A549 (cell line): ENCODE data around the gene ITPKB. TPM values are rescaled to one million over a fixed set of nuclear protein-coding genes. Genes with fewer than 3 reads are reported as not detected.

Experiments
- ATAC-seq, 2 experiments: fragments of 200-7000 bp in 1 of 2; fragments of >200 bp in 1 of 2; cut with Nextera tagmentation in 1 of 2; cut with Tn5 transposase in 1 of 2; 3 replicates each; pipeline versions ENCODE4 v1.8.0 to v1.9.1; 2018 to 2020; ENCODE audit warnings: mild to moderate bottlenecking in 1 of 2, moderate library complexity in 1 of 2
- CTCF ChIA-PET: fragments of 300-600 bp; sonication (Branson Sonifier 250); formaldehyde crosslinking; extraction: SDS; loops from one replicate; lab custom pipeline; 2021; ENCODE audit warnings: antibody characterized with exemption, inconsistent platforms; lab: Yijun Ruan, JAX
- POLR2A ChIA-PET: fragments of 350-600 bp; formaldehyde crosslinking; extraction: SDS; loops from one replicate; lab custom pipeline; 2021; ENCODE audit warnings: antibody characterized with exemption, inconsistent platforms; lab: Yijun Ruan, JAX
- DNase-seq, 2 experiments: peaks; one replicate each; pipeline versions ENCODE4 v3.0.0 to v3.0.0-alpha.2; 2011 to 2016; ENCODE audit warnings: low read depth in 1 of 2, low spot score in 1 of 2
- FAIRE-seq: peaks from 2 replicates; lab custom pipeline; 2011; peaks lifted over from hg19 to GRCh38; lab: Jason Lieb, UNC
- H3K27ac ChIP-seq, 2 experiments: fragments of >200 bp; sonication (Bioruptor Twin); formaldehyde crosslinking; 3 replicates each; pipeline ENCODE4 v1.5.1; 2016 to 2017
- H3K4me1 ChIP-seq: fragments of >200 bp; sonication (Bioruptor Twin); formaldehyde crosslinking; 3 replicates; pipeline ENCODE4 v1.6.1; 2016
- H3K4me2 ChIP-seq: fragments of >200 bp; sonication (Bioruptor Twin); formaldehyde crosslinking; 3 replicates; pipeline ENCODE4 v1.6.1; 2016
- H3K4me3 ChIP-seq: fragments of >200 bp; sonication (Bioruptor Twin); formaldehyde crosslinking; 3 replicates; pipeline ENCODE4 v1.5.1; 2016
- H3K9me3 ChIP-seq: fragments of >200 bp; sonication (Bioruptor Twin); formaldehyde crosslinking; 3 replicates; pipeline ENCODE4 v1.6.1; 2016
- CEBPB ChIP-seq, 2 experiments: fragments of >200 bp in 1 of 2; sonication (Bioruptor Twin) in 1 of 2; formaldehyde crosslinking in 1 of 2; IDR thresholded peaks; 2 replicates each; pipeline ENCODE4 v1.6.1; 2012 to 2016
- CHD2 ChIP-seq: fragments of 150-350 bp; IDR thresholded peaks from 2 replicates; pipeline ENCODE4 v1.6.1; 2014; ENCODE audit warnings: low read length; ENCODE audit not compliant: partially characterized antibody
- EHF ChIP-seq: fragments of 250-450 bp; sonication (Bioruptor Pico); IDR thresholded peaks from 2 replicates; pipeline ENCODE4 v1.5.0; 2020; ENCODE audit warnings: mild to moderate bottlenecking
- EHMT2 ChIP-seq: fragments of 200-600 bp; sonication (generic); IDR thresholded peaks from 2 replicates; pipeline ENCODE4 v1.6.1; 2016; ENCODE audit warnings: antibody characterized with exemption, low read depth, mild to moderate bottlenecking, moderate library complexity
- EP300 ChIP-seq, 2 experiments: fragments of >200 bp; sonication (Bioruptor Twin); formaldehyde crosslinking; IDR thresholded peaks; 2 replicates in 1 of 2; 3 replicates in 1 of 2; pipeline ENCODE4 v1.6.1; 2016 to 2017
- FOSB ChIP-seq: fragments of 250-450 bp; sonication (Bioruptor Pico); IDR thresholded peaks from 2 replicates; pipeline ENCODE4 v1.5.0; 2020; ENCODE audit warnings: mild to moderate bottlenecking, moderate library complexity
- FOSL2 ChIP-seq, 2 experiments: fragments of 450-650 bp in 1 of 2; fragments of >200 bp in 1 of 2; sonication (Bioruptor Twin) in 1 of 2; formaldehyde crosslinking; IDR thresholded peaks; 2 replicates each; pipeline versions ENCODE4 v1.5.0 to v1.6.1; 2016 to 2020; ENCODE audit warnings: mild to moderate bottlenecking in 1 of 2, moderate library complexity in 1 of 2
- HDAC2 ChIP-seq: fragments of 200-600 bp; sonication (generic); IDR thresholded peaks from 2 replicates; pipeline ENCODE4 v1.6.1; 2016
- HOXA7 ChIP-seq: fragments of 250-450 bp; sonication (Bioruptor Pico); IDR thresholded peaks from 2 replicates; pipeline ENCODE4 v1.5.0; 2020; ENCODE audit warnings: mild to moderate bottlenecking, moderate library complexity
- HOXB13 ChIP-seq: fragments of 250-450 bp; sonication (Bioruptor Pico); IDR thresholded peaks from 2 replicates; pipeline ENCODE4 v1.5.0; 2020; ENCODE audit warnings: low read depth, mild to moderate bottlenecking, moderate library complexity
- HOXB5 ChIP-seq: fragments of 250-450 bp; sonication (Bioruptor Pico); IDR thresholded peaks from 2 replicates; pipeline ENCODE4 v1.5.0; 2020; ENCODE audit warnings: mild to moderate bottlenecking, moderate library complexity
- KDM5A ChIP-seq: fragments of 200-600 bp; sonication (generic); IDR thresholded peaks from 2 replicates; pipeline ENCODE4 v1.6.1; 2016; ENCODE audit warnings: antibody characterized with exemption, mild to moderate bottlenecking
- MYC ChIP-seq: IDR thresholded peaks from 2 replicates; pipeline ENCODE4 v1.6.1; 2012; ENCODE audit warnings: mild to moderate bottlenecking, inconsistent platforms, low read length, improper control_type of control experiment, borderline replicate concordance
- PHF8 ChIP-seq: fragments of 200-600 bp; sonication (generic); IDR thresholded peaks from 2 replicates; pipeline ENCODE4 v1.6.1; 2016; ENCODE audit warnings: low read depth, mild to moderate bottlenecking, antibody characterized with exemption, moderate library complexity, borderline replicate concordance
- RARB ChIP-seq: fragments of 250-450 bp; sonication (Bioruptor Pico); IDR thresholded peaks from 2 replicates; pipeline ENCODE4 v1.8.0; 2021; ENCODE audit warnings: mild to moderate bottlenecking, moderate library complexity
- RNF2 ChIP-seq: fragments of 200-600 bp; sonication (generic); IDR thresholded peaks from 2 replicates; pipeline ENCODE4 v1.6.1; 2016; ENCODE audit warnings: low read depth, mild to moderate bottlenecking, antibody characterized with exemption, moderate library complexity, borderline replicate concordance
- SMC3 ChIP-seq: fragments of >200 bp; sonication (Bioruptor Twin); formaldehyde crosslinking; IDR thresholded peaks from 3 replicates; pipeline ENCODE4 v1.6.1; 2018; ENCODE audit warnings: inconsistent platforms
- ZNF302 ChIP-seq: fragments of 250-450 bp; sonication (Bioruptor Pico); IDR thresholded peaks from 2 replicates; pipeline ENCODE4 v1.9.0; 2021; ENCODE audit warnings: inconsistent platforms, mild to moderate bottlenecking, moderate library complexity
- WGBS: methylation state at CpG from one replicate; pipeline ENCODE4 v1.1.6; 2017; ENCODE audit errors: missing lambda C conversion rate; 5-methylcytosine and 5-hydroxymethylcytosine counted together
- polyA plus RNA-seq, 4 experiments: library from polyadenylated mRNA; depleted of rRNA in 3 of 4; stranded (reverse); fragments of >200 nt; fragmentation: RNase III in 1 of 4; extraction: RNeasy Plus Mini Kit Qiagen cat#74134 plus additional on column Dnase treatment in 1 of 4; gene quantifications; 2 replicates in 3 of 4; 3 replicates in 1 of 4; pipeline ENCODE4 v1.2.3, GENCODE V29; 2011 to 2017
- TF ChIP-seq, protein P1 (sequence below): fragments of 150-350 bp; IDR thresholded peaks from 2 replicates; pipeline ENCODE4 v1.6.1; 2014; ENCODE audit warnings: low read depth, mild to moderate bottlenecking, low read length
- TF ChIP-seq, protein P2 (sequence below): IDR thresholded peaks from 2 replicates; pipeline ENCODE4 v1.6.1; 2012
- TF ChIP-seq, protein P3 (sequence below): IDR thresholded peaks from 2 replicates; pipeline ENCODE4 v1.6.1; 2012
- TF ChIP-seq, protein P4 (sequence below): fragments of 200-600 bp; sonication (generic); IDR thresholded peaks from 2 replicates; pipeline ENCODE4 v1.6.1; 2016; ENCODE audit warnings: antibody characterized with exemption, mild to moderate bottlenecking, moderate library complexity
- TF ChIP-seq, protein P5 (sequence below): fragments of >200 bp; sonication (Bioruptor Twin); formaldehyde crosslinking; IDR thresholded peaks from 3 replicates; pipeline ENCODE4 v1.6.1; 2016
- TF ChIP-seq, protein P6 (sequence below): fragments of 250-450 bp; sonication (Bioruptor Pico); IDR thresholded peaks from 2 replicates; pipeline ENCODE4 v1.5.0; 2020; ENCODE audit warnings: low read depth, mild to moderate bottlenecking, moderate library complexity

The ITPKB gene
- polyA plus RNA-seq, 2 of the 4 experiments (the other 2 are of a cell fraction), result 1.7 to 2.8 TPM

DNA sequence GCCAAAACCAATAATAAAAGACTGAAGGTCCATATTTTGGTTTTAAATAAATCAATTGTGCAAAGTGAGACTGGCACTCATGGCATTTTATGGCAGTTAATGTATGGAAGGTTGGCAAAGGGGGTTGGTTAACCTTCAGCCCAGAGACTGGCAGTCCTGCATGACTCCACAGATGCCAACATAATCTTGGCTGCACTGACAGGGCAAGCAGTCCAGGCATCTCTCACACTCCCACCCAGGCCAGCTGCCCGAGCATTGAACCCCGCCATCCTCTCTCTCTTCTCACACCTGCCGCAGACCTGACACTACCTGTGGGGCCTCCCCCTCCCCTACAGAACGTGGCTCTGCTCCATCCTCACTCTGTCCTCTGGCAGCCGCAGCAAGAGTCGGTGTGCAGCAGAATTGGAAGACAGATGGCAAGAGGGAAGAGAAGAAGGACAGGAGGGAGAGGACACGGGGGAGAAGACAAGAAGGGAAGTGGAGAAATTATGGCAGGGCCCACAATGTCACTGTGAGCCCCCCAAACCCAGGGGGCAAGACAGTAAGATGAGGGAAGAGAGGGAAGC lies 43.7 kb downstream of the ITPKB start:
- Histone ChIP-seq H3K4me1 (no peaks in the 10 kb centered on the region), H3K4me2 (no peak overlapping the region), H3K9me3 (no peaks in the 10 kb centered on the region), H3K27ac (no peak overlapping the region), H3K4me3 (no peak overlapping the region)
- TF ChIP-seq HOXB13 (CRISPR knock-in tag) (no peak), CHD2 (no peak), EHMT2 (no peak), EP300 (IDR thresholded peaks at IDR 0.05) (no peak), RNF2 (no peak), SMC3 (no peak), HDAC2 (no peak), HOXB5 (CRISPR knock-in tag) (no peak), ZNF302 (no peak), HOXA7 (CRISPR knock-in tag) (no peak), KDM5A (no peak), RARB (CRISPR knock-in tag) (no peak), PHF8 (no peak), MYC (no peak)
- TF ChIP-seq, protein P1, sequence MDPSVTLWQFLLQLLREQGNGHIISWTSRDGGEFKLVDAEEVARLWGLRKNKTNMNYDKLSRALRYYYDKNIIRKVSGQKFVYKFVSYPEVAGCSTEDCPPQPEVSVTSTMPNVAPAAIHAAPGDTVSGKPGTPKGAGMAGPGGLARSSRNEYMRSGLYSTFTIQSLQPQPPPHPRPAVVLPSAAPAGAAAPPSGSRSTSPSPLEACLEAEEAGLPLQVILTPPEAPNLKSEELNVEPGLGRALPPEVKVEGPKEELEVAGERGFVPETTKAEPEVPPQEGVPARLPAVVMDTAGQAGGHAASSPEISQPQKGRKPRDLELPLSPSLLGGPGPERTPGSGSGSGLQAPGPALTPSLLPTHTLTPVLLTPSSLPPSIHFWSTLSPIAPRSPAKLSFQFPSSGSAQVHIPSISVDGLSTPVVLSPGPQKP, result no peak
- TF ChIP-seq, protein P2, sequence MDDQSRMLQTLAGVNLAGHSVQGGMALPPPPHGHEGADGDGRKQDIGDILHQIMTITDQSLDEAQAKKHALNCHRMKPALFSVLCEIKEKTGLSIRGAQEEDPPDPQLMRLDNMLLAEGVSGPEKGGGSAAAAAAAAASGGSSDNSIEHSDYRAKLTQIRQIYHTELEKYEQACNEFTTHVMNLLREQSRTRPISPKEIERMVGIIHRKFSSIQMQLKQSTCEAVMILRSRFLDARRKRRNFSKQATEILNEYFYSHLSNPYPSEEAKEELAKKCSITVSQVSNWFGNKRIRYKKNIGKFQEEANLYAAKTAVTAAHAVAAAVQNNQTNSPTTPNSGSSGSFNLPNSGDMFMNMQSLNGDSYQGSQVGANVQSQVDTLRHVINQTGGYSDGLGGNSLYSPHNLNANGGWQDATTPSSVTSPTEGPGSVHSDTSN, result no peak
- TF ChIP-seq, protein P3, sequence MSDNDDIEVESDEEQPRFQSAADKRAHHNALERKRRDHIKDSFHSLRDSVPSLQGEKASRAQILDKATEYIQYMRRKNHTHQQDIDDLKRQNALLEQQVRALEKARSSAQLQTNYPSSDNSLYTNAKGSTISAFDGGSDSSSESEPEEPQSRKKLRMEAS, result no peak
- TF ChIP-seq, protein P4, sequence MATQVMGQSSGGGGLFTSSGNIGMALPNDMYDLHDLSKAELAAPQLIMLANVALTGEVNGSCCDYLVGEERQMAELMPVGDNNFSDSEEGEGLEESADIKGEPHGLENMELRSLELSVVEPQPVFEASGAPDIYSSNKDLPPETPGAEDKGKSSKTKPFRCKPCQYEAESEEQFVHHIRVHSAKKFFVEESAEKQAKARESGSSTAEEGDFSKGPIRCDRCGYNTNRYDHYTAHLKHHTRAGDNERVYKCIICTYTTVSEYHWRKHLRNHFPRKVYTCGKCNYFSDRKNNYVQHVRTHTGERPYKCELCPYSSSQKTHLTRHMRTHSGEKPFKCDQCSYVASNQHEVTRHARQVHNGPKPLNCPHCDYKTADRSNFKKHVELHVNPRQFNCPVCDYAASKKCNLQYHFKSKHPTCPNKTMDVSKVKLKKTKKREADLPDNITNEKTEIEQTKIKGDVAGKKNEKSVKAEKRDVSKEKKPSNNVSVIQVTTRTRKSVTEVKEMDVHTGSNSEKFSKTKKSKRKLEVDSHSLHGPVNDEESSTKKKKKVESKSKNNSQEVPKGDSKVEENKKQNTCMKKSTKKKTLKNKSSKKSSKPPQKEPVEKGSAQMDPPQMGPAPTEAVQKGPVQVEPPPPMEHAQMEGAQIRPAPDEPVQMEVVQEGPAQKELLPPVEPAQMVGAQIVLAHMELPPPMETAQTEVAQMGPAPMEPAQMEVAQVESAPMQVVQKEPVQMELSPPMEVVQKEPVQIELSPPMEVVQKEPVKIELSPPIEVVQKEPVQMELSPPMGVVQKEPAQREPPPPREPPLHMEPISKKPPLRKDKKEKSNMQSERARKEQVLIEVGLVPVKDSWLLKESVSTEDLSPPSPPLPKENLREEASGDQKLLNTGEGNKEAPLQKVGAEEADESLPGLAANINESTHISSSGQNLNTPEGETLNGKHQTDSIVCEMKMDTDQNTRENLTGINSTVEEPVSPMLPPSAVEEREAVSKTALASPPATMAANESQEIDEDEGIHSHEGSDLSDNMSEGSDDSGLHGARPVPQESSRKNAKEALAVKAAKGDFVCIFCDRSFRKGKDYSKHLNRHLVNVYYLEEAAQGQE, result no peak
- TF ChIP-seq, protein P5, sequence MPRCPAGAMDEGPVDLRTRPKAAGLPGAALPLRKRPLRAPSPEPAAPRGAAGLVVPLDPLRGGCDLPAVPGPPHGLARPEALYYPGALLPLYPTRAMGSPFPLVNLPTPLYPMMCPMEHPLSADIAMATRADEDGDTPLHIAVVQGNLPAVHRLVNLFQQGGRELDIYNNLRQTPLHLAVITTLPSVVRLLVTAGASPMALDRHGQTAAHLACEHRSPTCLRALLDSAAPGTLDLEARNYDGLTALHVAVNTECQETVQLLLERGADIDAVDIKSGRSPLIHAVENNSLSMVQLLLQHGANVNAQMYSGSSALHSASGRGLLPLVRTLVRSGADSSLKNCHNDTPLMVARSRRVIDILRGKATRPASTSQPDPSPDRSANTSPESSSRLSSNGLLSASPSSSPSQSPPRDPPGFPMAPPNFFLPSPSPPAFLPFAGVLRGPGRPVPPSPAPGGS, result no peak
- ATAC-seq (no peak), DNase-seq (no peak), FAIRE-seq (no peak)
- WGBS, result 62% methylated on average over 7 of the region's 7 CpGs
- ChIA-PET POLR2A (no interaction called here), CTCF (interaction anchor here (1.0 kb wide), 1 partner anchor 28 kb away, joined by 3 read pairs; no protein-coding TSS in a partner anchor)

DNA sequence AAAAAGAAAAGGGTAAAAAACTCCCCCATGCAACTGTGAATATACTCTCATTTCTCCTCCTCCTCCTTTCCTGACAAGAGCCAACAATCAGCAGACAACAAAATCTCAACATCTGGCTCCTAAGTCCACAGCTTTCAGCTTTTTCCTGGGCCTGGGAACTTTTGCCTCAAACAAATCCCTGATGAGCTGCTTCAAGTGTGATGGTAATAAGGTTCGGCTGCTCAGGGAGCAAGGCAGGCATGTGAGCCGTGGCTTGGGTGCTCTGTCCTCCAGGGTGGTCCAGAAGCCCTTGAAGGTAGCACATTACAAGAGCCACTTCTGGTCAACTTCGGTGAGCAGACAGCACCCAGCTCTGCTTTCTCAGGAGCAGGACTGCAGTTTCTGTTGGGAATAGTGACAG lies 46.3 kb downstream of the ITPKB start:
- Histone ChIP-seq H3K4me3 (no peak overlapping the region), H3K9me3 (no peaks in the 10 kb centered on the region), H3K4me1 (no peaks in the 10 kb centered on the region), H3K4me2 (no peak overlapping the region), H3K27ac (no peak overlapping the region)
- DNase-seq (no peak), FAIRE-seq (no peak), ATAC-seq (no peak)
- WGBS, result 100% methylated on average over 1 of the region's 3 CpGs
- TF ChIP-seq HOXA7 (CRISPR knock-in tag) (no peak), EP300 (IDR thresholded peaks at IDR 0.05) (no peak), FOSB (CRISPR knock-in tag) (no peak), FOSL2 (IDR thresholded peaks at IDR 0.05) (no peak), FOSL2 (CRISPR knock-in tag; IDR thresholded peaks at IDR 0.05) (no peak), EHF (CRISPR knock-in tag) (no peak), PHF8 (no peak), CEBPB (IDR thresholded peaks at IDR 0.05) (no peak)
- TF ChIP-seq, protein P5, result no peak
- TF ChIP-seq, protein P6, sequence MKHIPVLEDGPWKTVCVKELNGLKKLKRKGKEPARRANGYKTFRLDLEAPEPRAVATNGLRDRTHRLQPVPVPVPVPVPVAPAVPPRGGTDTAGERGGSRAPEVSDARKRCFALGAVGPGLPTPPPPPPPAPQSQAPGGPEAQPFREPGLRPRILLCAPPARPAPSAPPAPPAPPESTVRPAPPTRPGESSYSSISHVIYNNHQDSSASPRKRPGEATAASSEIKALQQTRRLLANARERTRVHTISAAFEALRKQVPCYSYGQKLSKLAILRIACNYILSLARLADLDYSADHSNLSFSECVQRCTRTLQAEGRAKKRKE, result no peak
- ChIA-PET POLR2A (no interaction called here), CTCF (interaction anchor here (1.4 kb wide), 1 partner anchor 9 kb away, joined by 4 read pairs; no protein-coding TSS in a partner anchor)
